Sigmoid colon (tissue), 7 donors: ENCODE measurements around the gene ZNF865. TPM values are rescaled to one million over a fixed set of nuclear protein-coding genes. Genes with fewer than 3 reads are reported as not detected.

Experiments used
- DNase-seq: peaks from one replicate; pipeline ENCODE4 v3.0.0-alpha.2; 2019
- H3K27ac ChIP-seq, 4 donors: fragments of 200-600 bp; sonication (generic); one replicate each; pipeline ENCODE4 v1.5.1; 2016 to 2019; ENCODE audit warnings: mild to moderate bottlenecking in 1 of 4
- H3K27me3 ChIP-seq, 3 donors: fragments of 200-600 bp; sonication (generic); one replicate each; pipeline ENCODE4 v1.5.1; 2019; ENCODE audit warnings: mild to moderate bottlenecking in 1 of 3
- H3K36me3 ChIP-seq, 4 donors: fragments of 200-600 bp; sonication (generic); one replicate each; pipeline ENCODE4 v1.5.1; 2016 to 2019
- H3K4me1 ChIP-seq, 4 donors: fragments of 200-600 bp; sonication (generic); one replicate each; pipeline ENCODE4 v1.5.1; 2017 to 2019
- H3K4me3 ChIP-seq, 4 donors: fragments of 200-600 bp; sonication (generic); one replicate each; pipeline ENCODE4 v1.5.1; 2017 to 2019; ENCODE audit warnings: mild to moderate bottlenecking in 2 of 4, moderate library complexity in 1 of 4
- H3K9me3 ChIP-seq, 4 donors: fragments of 200-600 bp in 3 of 4; sonication (generic) in 3 of 4; one replicate each; pipeline versions ENCODE4 v1.5.1 to v1.6.1; 2013 to 2019
- CTCF ChIP-seq, 4 experiments: fragments of 450-650 bp in 3 of 4; fragments of 200-600 bp in 1 of 4; IDR thresholded peaks; one replicate each; pipeline ENCODE4 v1.5.1; 2016 to 2019; ENCODE audit warnings: antibody characterized with exemption in 4 of 4, mild to moderate bottlenecking in 3 of 4, moderate library complexity in 2 of 4
- EP300 ChIP-seq, 4 donors: sonication (generic); formaldehyde crosslinking; IDR thresholded peaks; one replicate each; pipeline ENCODE4 v1.6.1; 2017; ENCODE audit warnings: antibody characterized with exemption in 4 of 4
- POLR2A ChIP-seq, 2 donors: fragments of 450-650 bp; IDR thresholded peaks; one replicate each; pipeline ENCODE4 v1.6.1; 2016; ENCODE audit warnings: antibody characterized with exemption in 2 of 2, mild to moderate bottlenecking in 2 of 2, moderate library complexity in 2 of 2
- POLR2AphosphoS5 ChIP-seq, 4 donors: sonication (generic); formaldehyde crosslinking; IDR thresholded peaks; one replicate each; pipeline ENCODE4 v1.6.1; 2017; ENCODE audit warnings: antibody characterized with exemption in 4 of 4
- WGBS, 2 donors: extraction: QIAGEN DNeasy Blood & Tissue Kit; methylation state at CpG; one replicate each; pipeline ENCODE4 v1.1.7; 2013; 5-methylcytosine and 5-hydroxymethylcytosine counted together
- intact Hi-C: fragments of 100-400 bp; cut with DNase I; formaldehyde crosslinking; loops from one replicate; pipeline ENCODE4 v1.15.1; 2023
- polyA plus RNA-seq, 3 donors: library from polyadenylated mRNA; stranded (reverse); fragments of 200-250 nt; gene quantifications; one replicate each; pipeline ENCODE4 v1.2.3, GENCODE V29; 2013
- total RNA-seq, 4 donors: library from RNA; depleted of rRNA; stranded (reverse); fragments of >200 nt; gene quantifications; one replicate each; pipeline ENCODE4 v1.1.0, GENCODE V29; 2016
- donor health status: healthy with polysubstance abuse.
- donor health status: Bipolar disorder and iron deficiency.
- donor health status: healthy.

The ZNF865 gene
- total and polyA plus RNA-seq, 7 donors = 2.3 to 9.3 (median 3.0) TPM

DNA sequence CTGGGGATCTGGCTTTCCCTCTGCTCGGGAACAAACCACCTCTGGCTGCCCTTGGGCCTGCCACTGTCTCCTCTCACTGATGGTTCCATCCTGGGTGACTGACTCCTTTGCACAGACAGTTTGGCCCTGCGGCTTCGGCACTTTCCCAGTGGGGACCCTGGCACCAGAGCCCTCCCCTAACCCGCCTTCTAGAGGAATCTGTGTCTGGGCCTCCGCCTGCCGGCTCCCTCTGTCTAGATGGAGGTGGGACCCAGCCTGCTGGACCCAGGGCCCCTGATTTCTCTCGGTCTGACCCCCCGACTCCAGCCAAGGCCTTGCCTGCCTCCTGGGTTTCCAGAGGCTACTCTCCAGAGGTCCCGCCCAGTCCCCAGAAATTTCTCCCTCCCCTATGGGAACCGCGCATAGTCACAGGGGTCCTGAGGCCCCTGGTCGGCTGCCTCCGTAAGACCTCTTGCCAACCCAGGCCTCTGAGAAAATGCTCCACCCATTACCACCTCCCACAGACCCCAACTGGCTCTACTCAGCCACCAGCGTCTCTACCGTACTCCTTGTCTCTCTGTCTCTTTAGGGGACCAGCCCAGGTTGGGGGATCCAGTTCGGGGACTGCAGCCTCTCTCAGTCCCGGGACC lies 45.3 kb downstream of the ZNF865 start:
- no peak for DNase-seq
- H3K4me3 ChIP-seq = no peak overlapping the region
- WGBS, 2 donors = 94 to 95% methylated on average over 17 of the region's 17 CpGs
- peaks cover 0 to 14% (median 4%) of the 10 kb centered on the region in 4 donors for H3K36me3 ChIP-seq
- intact Hi-C loops = loop anchor here (10.0 kb wide), 1 partner anchor 536 kb away; the partner anchor contains the start of gene PPP1R12C
- H3K27ac ChIP-seq = no peak overlapping the region
- TF ChIP-seq POLR2AphosphoS5 (IDR thresholded peaks at IDR 0.05) (no peak), CTCF (IDR thresholded peaks at IDR 0.05) (no peak), POLR2A (IDR thresholded peaks at IDR 0.05) (no peak), EP300 (IDR thresholded peaks at IDR 0.05) (no peak)
- no peaks in the 10 kb centered on the region for H3K27me3 ChIP-seq
- H3K9me3 ChIP-seq = no peaks in the 10 kb centered on the region
- H3K4me1 ChIP-seq = peaks cover 0 to 44% (median 38%) of the 10 kb centered on the region in 4 donors

- WGBS, 2 donors = 84 to 93% methylated on average over 18 of the region's 18 CpGs
- no peak for TF ChIP-seq POLR2AphosphoS5 (IDR thresholded peaks at IDR 0.05)
- TF ChIP-seq POLR2A (IDR thresholded peaks at IDR 0.05) = no peak
- no peak for TF ChIP-seq CTCF (IDR thresholded peaks at IDR 0.05)
- TF ChIP-seq EP300 (IDR thresholded peaks at IDR 0.05) = no peak
- intact Hi-C loops = loop anchor here (10.0 kb wide), 1 partner anchor 536 kb away; the partner anchor contains the start of gene PPP1R12C
- Histone ChIP-seq H3K36me3 (peaks cover 0 to 9% (median 4%) of the 10 kb centered on the region in 4 donors), H3K4me3 (no peak overlapping the region), H3K4me1 (peaks cover 0 to 49% (median 43%) of the 10 kb centered on the region in 4 donors), H3K27ac (no peak overlapping the region), H3K27me3 (no peaks in the 10 kb centered on the region), H3K9me3 (no peaks in the 10 kb centered on the region)
- DNase-seq = no peak
Observed at GRCh38 chr19:55651236-55651635, 45.8 kb downstream of the ZNF865 start.

DNA sequence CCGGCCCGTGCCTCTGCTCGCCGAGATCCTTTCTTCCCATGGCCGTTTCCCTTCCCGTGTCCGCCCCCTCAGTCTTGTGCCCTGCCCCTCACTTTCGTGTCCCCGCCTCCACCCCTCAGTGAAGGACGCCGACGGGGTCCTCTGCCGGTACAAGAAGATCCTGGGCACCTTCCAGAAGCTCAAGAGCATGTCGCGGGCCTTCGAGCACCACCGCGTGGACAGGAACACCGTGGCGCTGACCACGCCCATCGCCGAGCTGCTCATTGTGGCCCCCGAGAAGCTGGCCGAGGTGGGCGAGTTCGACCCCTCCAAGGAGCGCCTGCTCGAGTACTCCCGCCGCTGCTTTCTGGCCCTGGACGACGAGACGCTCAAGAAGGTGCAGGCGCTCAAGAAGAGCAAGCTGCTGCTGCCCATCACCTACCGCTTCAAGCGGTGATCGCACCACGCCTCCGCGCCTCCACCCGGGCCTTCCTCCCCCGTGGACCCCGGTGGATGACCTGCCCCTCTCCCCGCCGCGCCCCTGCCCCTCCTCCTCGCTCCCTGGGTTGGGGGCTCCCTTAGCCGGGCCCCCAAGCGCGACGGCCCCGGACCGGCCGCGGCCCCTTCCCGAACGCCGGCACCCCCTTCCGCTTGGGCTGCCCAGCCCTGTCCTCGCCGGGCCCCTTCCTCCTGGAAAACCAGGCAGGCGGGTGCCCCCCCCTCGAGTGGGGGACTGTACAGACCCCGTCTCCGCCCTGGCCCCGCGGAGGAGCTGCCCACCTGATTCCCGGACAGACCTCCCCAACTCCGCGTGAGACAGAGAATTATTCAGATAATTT lies 47.1 kb downstream of the ZNF865 start:
- WGBS, 2 donors = 88 to 93% methylated on average over 71 of the region's 71 CpGs
- Histone ChIP-seq H3K9me3 (no peaks in the 10 kb centered on the region), H3K4me1 (peaks cover 0 to 52% (median 47%) of the 10 kb centered on the region in 4 donors), H3K27ac (peak overlapping the region; percentile 98 to 100 (median 99)), H3K36me3 (peaks cover 0 to 9% (median 4%) of the 10 kb centered on the region in 4 donors), H3K4me3 (no peak overlapping the region), H3K27me3 (no peaks in the 10 kb centered on the region)
- intact Hi-C loops = loop anchor here (1.0 to 10.0 kb wide), 2 partner anchors 17 to 538 kb away; partner anchors contain the start of gene PPP1R12C
- TF ChIP-seq EP300 (IDR thresholded peaks at IDR 0.05) (no peak), POLR2AphosphoS5 (IDR thresholded peaks at IDR 0.05) (no peak), CTCF (IDR thresholded peaks at IDR 0.05) (no peak), POLR2A (IDR thresholded peaks at IDR 0.05) (no peak)
- DNase-seq = no peak

- H3K27ac ChIP-seq = peak overlapping the region; percentile 98 to 100 (median 99)
- WGBS, 2 donors = 0% methylated on average over 57 of the region's 57 CpGs
- peak; percentile 99 for DNase-seq
- peaks cover 0 to 9% (median 4%) of the 10 kb centered on the region in 4 donors for H3K36me3 ChIP-seq
- intact Hi-C loops = loop anchor here (1.0 to 10.0 kb wide), 5 partner anchors 18 to 539 kb away; partner anchors contain the start of genes FIZ1, PPP1R12C and RPL28
- TF ChIP-seq EP300 (IDR thresholded peaks at IDR 0.05) (peak in 1 of 4 donors; percentile 20), CTCF (IDR thresholded peaks at IDR 0.05) (peak; percentile 92 to 100 (median 100)), POLR2AphosphoS5 (IDR thresholded peaks at IDR 0.05) (peak; percentile 88 to 97 (median 92)), POLR2A (IDR thresholded peaks at IDR 0.05) (peak; percentile 83 to 92)
- peaks cover 0 to 56% (median 52%) of the 10 kb centered on the region in 4 donors for H3K4me1 ChIP-seq
- H3K9me3 ChIP-seq = no peaks in the 10 kb centered on the region
- peak overlapping the region; percentile 86 to 97 (median 94) for H3K4me3 ChIP-seq
- H3K27me3 ChIP-seq = no peaks in the 10 kb centered on the region
Observed at GRCh38 chr19:55653651-55654322, 48.3 kb downstream of the ZNF865 start.
